GM23338 (cell line): Measurements from ENCODE around the gene MATN3. TPM values are rescaled to one million over a fixed set of nuclear protein-coding genes. Genes with fewer than 3 reads are reported as not detected.

Source experiments
- ATAC-seq: fragments of 200-7000 bp; cut with Tn5 transposase; 3 replicates; pipeline ENCODE4 v1.9.1; 2020
- DNase-seq: peaks from one replicate; pipeline ENCODE4 v3.0.0-alpha.2; 2015; ENCODE audit warnings: low spot score
- H2AFZ ChIP-seq: fragments of 200-600 bp; sonication (generic); 2 replicates; pipeline ENCODE4 v1.8.0; 2016; ENCODE audit warnings: antibody characterized with exemption, mild to moderate bottlenecking, moderate library complexity
- H3F3A ChIP-seq: fragments of 200-600 bp; sonication (generic); replicated peaks from 2 replicates; pipeline ENCODE4 v1.8.0; 2017; ENCODE audit warnings: antibody characterized with exemption, mixed run types, low read depth
- H3K27ac ChIP-seq: fragments of 200-600 bp; sonication (generic); 2 replicates; pipeline ENCODE4 v1.6.1; 2016; ENCODE audit warnings: low read depth
- H3K27me3 ChIP-seq: fragments of 200-600 bp; sonication (generic); 2 replicates; pipeline ENCODE4 v1.8.0; 2016; ENCODE audit warnings: mild to moderate bottlenecking, mixed run types, moderate library complexity; ENCODE audit not compliant: insufficient read depth
- H3K36me3 ChIP-seq: fragments of 200-600 bp; sonication (generic); 2 replicates; pipeline ENCODE4 v1.8.0; 2016; ENCODE audit warnings: mild to moderate bottlenecking; ENCODE audit not compliant: insufficient read depth
- H3K4me1 ChIP-seq: fragments of 200-600 bp; sonication (generic); 2 replicates; pipeline ENCODE4 v1.8.0; 2016; ENCODE audit warnings: mild to moderate bottlenecking, moderate library complexity; ENCODE audit not compliant: insufficient read depth
- H3K4me2 ChIP-seq: fragments of 200-600 bp; sonication (generic); 2 replicates; pipeline ENCODE4 v1.7.1; 2017; ENCODE audit warnings: mixed run types
- H3K4me3 ChIP-seq: fragments of 200-600 bp; sonication (generic); 2 replicates; pipeline ENCODE4 v1.6.1; 2016; ENCODE audit warnings: mixed run types
- H3K79me2 ChIP-seq: fragments of 200-600 bp; sonication (generic); replicated peaks from 2 replicates; pipeline ENCODE4 v1.8.0; 2017; ENCODE audit warnings: mild to moderate bottlenecking; ENCODE audit not compliant: insufficient read depth
- H3K9me2 ChIP-seq: fragments of 200-600 bp; sonication (generic); 2 replicates; pipeline ENCODE4 v1.8.0; 2017; ENCODE audit not compliant: insufficient read depth
- H4K20me1 ChIP-seq: fragments of 200-600 bp; sonication (generic); replicated peaks from 2 replicates; pipeline ENCODE4 v1.8.0; 2017; ENCODE audit warnings: mild to moderate bottlenecking; ENCODE audit not compliant: insufficient read depth
- H3K27ac Mint-ChIP-seq: 2 replicates; pipeline ENCODE4 v1.8.0; 2020; ENCODE audit warnings: inconsistent platforms, mild to moderate bottlenecking, moderate library complexity, mixed read lengths
- H3K27me3 Mint-ChIP-seq: 3 replicates; pipeline ENCODE4 v1.8.0; 2022; ENCODE audit warnings: low read depth, mild to moderate bottlenecking, moderate library complexity, mixed read lengths, inconsistent platforms; ENCODE audit not compliant: insufficient read depth, poor library complexity
- H3K36me3 Mint-ChIP-seq: 3 replicates; pipeline ENCODE4 v1.8.0; 2021; ENCODE audit warnings: low read depth, mild to moderate bottlenecking, inconsistent platforms, moderate library complexity, mixed read lengths
- H3K4me1 Mint-ChIP-seq: 3 replicates; pipeline ENCODE4 v1.8.0; 2020; ENCODE audit warnings: mild to moderate bottlenecking, inconsistent platforms, mixed read lengths
- H3K4me3 Mint-ChIP-seq: 3 replicates; pipeline ENCODE4 v1.8.0; 2021; ENCODE audit warnings: moderate library complexity, mild to moderate bottlenecking, inconsistent platforms, mixed read lengths
- H3K9me3 Mint-ChIP-seq: 3 replicates; pipeline ENCODE4 v1.8.0; 2020; ENCODE audit warnings: moderate library complexity, mild to moderate bottlenecking, inconsistent platforms, mixed read lengths
- CREB1 ChIP-seq: fragments of 250-450 bp; sonication (Bioruptor Pico); IDR thresholded peaks from 2 replicates; pipeline ENCODE4 v1.5.0; 2020; ENCODE audit warnings: low read depth, mild to moderate bottlenecking, moderate library complexity
- ETS1 ChIP-seq: IDR thresholded peaks from 2 replicates; pipeline ENCODE4 v1.6.1; 2016; ENCODE audit warnings: antibody characterized with exemption
- EZH2 ChIP-seq: fragments of 200-600 bp; sonication (generic); IDR thresholded peaks from one replicate; pipeline ENCODE4 v1.8.0; 2017; ENCODE audit warnings: antibody characterized with exemption, mild to moderate bottlenecking, low read depth; ENCODE audit not compliant: unreplicated experiment
- EZH2phosphoT487 ChIP-seq: fragments of 200-600 bp; sonication (generic); IDR thresholded peaks from one replicate; pipeline ENCODE4 v1.8.1; 2018; ENCODE audit warnings: antibody characterized with exemption; ENCODE audit not compliant: unreplicated experiment
- JUNB ChIP-seq: IDR thresholded peaks from one replicate; pipeline ENCODE4 v1.6.1; 2016; ENCODE audit warnings: antibody characterized with exemption; ENCODE audit not compliant: unreplicated experiment
- NANOG ChIP-seq: IDR thresholded peaks from 2 replicates; pipeline ENCODE4 v1.6.1; 2016; ENCODE audit warnings: antibody characterized with exemption, borderline replicate concordance
- POLR2AphosphoS5 ChIP-seq: IDR thresholded peaks from 2 replicates; pipeline ENCODE4 v1.6.1; 2016; ENCODE audit warnings: antibody characterized with exemption, low read depth
- REST ChIP-seq: IDR thresholded peaks from one replicate; pipeline ENCODE4 v1.6.1; 2018; ENCODE audit warnings: antibody characterized with exemption; ENCODE audit not compliant: unreplicated experiment
- ZNF331 ChIP-seq: fragments of 250-450 bp; sonication (Bioruptor Pico); IDR thresholded peaks from 2 replicates; pipeline ENCODE4 v1.5.0; 2020; ENCODE audit warnings: low read depth, mild to moderate bottlenecking, moderate library complexity
- ZNF462 ChIP-seq: fragments of 250-450 bp; sonication (Bioruptor Pico); IDR thresholded peaks from 2 replicates; pipeline ENCODE4 v1.5.0; 2020; ENCODE audit warnings: mild to moderate bottlenecking, moderate library complexity
- polyA plus RNA-seq: library from polyadenylated mRNA; unstranded; fragments of >200 nt; fragmentation: Nextera tagmentation; extraction: Ambion mirVana; gene quantifications from 2 replicates; pipeline ENCODE4 v1.2.1, GENCODE V29; 2016
- total RNA-seq: library from RNA; depleted of rRNA; stranded (reverse); fragments of >200 nt; shearing (Covaris generic); gene quantifications from 2 replicates; pipeline ENCODE4 v1.2.3, GENCODE V29; 2014

Gene MATN3
- total and polyA plus RNA-seq, 2 experiments from 2014 or later = 4.6 to 6.4 TPM

- peak within 1 kb of the TSS; percentile 83 for H3K27ac ChIP-seq
- no peaks in the 10 kb centered on the region for H3K9me2 ChIP-seq
- H3K9me3 Mint-ChIP-seq = no peaks in the 10 kb centered on the region
- H2AFZ ChIP-seq = peak within 1 kb of the TSS; percentile 96
- H3K79me2 ChIP-seq = peaks cover 39% of the 10 kb centered on the region
- 0 out of 2 replicates have a peak, but pooled peaks cover 4% of the 10 kb centered on the region for H3K36me3 ChIP-seq
- peaks cover 7% of the 10 kb centered on the region for H3F3A ChIP-seq
- ATAC-seq (peak; percentile 98), DNase-seq (peak; percentile 97)
- no peaks in the 10 kb centered on the region for H3K27me3 ChIP-seq
- peak within 1 kb of the TSS; percentile 88 for H3K4me3 ChIP-seq
- peaks cover 16% of the 10 kb centered on the region for H3K36me3 Mint-ChIP-seq
- H4K20me1 ChIP-seq = no peaks in the 10 kb centered on the region
- H3K4me2 ChIP-seq = peak within 1 kb of the TSS; percentile 83
- peak within 1 kb of the TSS; percentile 94 for H3K4me3 Mint-ChIP-seq
- peaks cover 7% of the 10 kb centered on the region for H3K27me3 Mint-ChIP-seq
- peak within 1 kb of the TSS; percentile 96 for H3K27ac Mint-ChIP-seq
- H3K4me1 Mint-ChIP-seq = peaks cover 22% of the 10 kb centered on the region
- peaks cover 18% of the 10 kb centered on the region for H3K4me1 ChIP-seq
- TF ChIP-seq JUNB (no peak), CREB1 (peak; percentile 55; the same call in 1 of the 2 replicates), POLR2AphosphoS5 (peak; percentile 92)
Observed at GRCh38 chr2:19989667-19990415, 22.6 kb downstream of the MATN3 start, which contains the start of gene WDR35. Gene WDR35, minus strand, starts transcription at chr2:19990105. Its CDS starts 90 bp downstream, at chr2:19990015.

GRCh38 chr2:19989342-19989666 lies 23.2 kb downstream of the MATN3 start:
- Mint-ChIP-seq H3K27ac (peak overlapping the region; percentile 82), H3K27me3 (peaks cover 7% of the 10 kb centered on the region), H3K9me3 (no peaks in the 10 kb centered on the region), H3K4me1 (peaks cover 22% of the 10 kb centered on the region), H3K36me3 (peaks cover 17% of the 10 kb centered on the region), H3K4me3 (peak overlapping the region; percentile 94)
- H3K9me2 ChIP-seq = no peaks in the 10 kb centered on the region
- H3K79me2 ChIP-seq = peaks cover 44% of the 10 kb centered on the region
- H3K4me1 ChIP-seq = peaks cover 18% of the 10 kb centered on the region
- no peaks in the 10 kb centered on the region for H4K20me1 ChIP-seq
- no peaks in the 10 kb centered on the region for H3K27me3 ChIP-seq
- peak overlapping the region; percentile 83 for H3K4me2 ChIP-seq
- peak overlapping the region; percentile 88 for H3K4me3 ChIP-seq
- peaks cover 7% of the 10 kb centered on the region for H3F3A ChIP-seq
- DNase-seq = no peak
- 0 out of 2 replicates have a peak, but pooled peaks cover 4% of the 10 kb centered on the region for H3K36me3 ChIP-seq
- peak overlapping the region; percentile 83 for H3K27ac ChIP-seq
- peak; percentile 4 for ATAC-seq
- peak overlapping the region; percentile 96 for H2AFZ ChIP-seq
- TF ChIP-seq POLR2AphosphoS5 (no peak), ETS1 (no peak), ZNF331 (no peak), EZH2 (no peak), NANOG (no peak), CREB1 (no peak), JUNB (no peak), REST (no peak), ZNF462 (CRISPR knock-in tag) (no peak), EZH2phosphoT487 (no peak)
